Measurements from ENCODE around the gene IL20RB.
"Not testable (repeated sequence)": the region's sequence is repeated elsewhere in the genome, so short reads cannot be mapped to it uniquely, and the experiment has no call there.

IL20RB gene

DNA sequence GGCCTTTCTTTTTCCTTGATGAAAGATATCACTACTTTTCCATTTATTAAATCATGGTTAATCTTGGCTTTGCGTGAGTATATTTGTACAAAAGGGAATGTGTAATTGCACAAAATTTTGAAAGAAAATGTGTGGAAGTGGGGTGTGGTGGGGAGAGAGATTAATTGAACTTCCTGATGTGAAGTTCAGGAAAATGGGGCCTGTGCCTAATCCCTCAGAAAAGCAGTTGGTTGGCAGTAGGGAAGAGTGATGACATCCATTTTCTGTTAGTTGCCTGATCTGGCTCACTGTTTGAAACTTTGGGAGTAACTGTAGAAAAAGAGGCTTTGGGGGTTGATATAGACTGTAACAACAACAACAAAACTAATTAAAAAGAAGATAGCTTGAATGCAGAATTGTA, 10.8 kb upstream of the IL20RB start:
- no peak for DNase-seq

DNA sequence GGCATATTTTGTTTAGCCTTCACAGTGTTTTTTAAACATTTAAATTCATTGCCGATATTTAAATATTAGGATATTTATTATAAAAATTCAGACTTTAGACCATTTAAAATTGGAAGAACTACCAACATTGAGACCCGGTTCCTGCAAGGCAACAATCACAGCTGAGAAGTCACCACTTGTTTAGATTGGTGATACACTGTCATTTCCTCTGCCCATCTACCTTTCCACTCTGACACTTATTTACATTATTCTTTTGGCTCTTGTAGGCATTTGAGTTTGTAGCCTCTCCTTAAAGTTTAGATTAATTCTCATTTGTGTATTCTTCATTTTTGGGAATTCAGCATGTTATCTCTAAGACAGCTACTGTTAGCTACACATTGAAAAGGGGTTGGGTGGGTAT, 10.3 kb upstream of the IL20RB start:
- no peak for DNase-seq

DNA sequence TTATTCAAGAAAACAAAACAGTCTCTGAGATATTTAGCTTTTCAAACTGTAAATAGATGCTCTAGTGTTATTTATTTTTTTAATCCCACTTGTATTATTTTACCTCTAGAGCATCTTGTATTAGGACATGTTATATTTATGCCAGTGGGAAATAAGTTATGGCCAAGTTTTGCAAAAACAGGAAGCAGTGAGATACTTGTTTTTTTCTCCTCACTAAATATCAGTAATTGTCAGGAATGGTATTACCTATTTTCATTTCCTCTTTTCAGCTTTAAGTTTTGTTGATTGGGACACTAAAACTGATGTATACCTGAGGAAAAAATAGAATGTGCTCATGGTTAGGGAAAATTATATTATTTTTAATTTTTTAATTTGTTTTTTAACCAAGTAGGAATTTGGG, 8.6 kb upstream of the IL20RB start:
- no peak for DNase-seq

DNA sequence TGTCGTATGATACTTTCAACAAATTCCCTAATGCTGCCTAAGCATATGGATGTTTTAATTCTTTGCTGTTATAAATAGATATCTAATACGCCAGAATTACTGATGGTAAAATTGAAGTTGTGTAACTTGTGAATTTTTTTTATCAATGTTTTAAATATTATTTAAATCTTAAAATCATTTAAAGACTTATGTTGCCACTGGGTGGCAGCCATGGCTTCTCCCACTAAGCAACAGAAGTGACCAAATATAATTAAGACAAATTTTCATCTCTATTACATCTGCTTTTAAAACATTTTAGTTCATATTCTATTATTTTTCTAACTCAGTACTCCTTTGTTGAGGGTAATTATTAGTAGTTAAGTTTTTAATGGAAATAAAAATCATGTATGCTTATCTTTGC, 8.1 kb upstream of the IL20RB start:
- DNase-seq: no peak

DNA sequence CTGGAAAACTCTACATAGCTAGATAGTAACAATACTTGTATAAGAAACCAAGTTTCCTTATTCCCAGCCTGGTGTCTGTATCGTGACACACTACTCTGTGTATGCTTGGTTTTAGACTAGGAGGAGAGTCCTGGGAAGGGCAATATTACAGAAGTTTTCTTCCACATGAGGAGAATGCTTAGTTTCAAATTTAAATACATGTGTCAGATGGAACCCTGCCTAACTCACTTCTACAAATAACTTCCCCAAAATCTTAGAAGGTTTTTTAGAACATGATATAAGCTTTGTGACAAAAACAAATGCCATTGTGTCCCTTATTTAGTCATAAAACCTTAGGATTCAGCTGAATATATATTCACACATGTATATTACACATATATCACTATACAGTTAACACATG, 7.2 kb upstream of the IL20RB start:
- DNase-seq: no peak

DNA sequence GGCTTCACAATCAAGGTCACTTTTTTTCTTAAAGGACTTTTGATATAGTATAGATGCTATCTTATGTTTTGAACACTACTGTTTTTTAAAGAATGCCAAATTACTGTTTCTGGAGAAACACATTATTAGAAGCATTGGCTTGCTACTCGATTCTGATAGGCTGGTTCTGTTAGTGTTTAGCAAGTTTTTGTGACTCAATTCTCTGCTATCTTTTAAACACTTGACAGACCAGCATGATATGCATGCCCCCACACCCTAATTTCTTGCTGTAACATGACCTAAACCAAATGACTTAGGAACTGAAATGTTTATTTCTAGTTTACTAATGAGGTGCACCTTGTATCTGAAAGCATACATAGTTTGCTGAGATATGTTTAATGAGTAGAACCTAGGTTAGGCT, 5.5 kb upstream of the IL20RB start:
- DNase-seq: no peak

DNA sequence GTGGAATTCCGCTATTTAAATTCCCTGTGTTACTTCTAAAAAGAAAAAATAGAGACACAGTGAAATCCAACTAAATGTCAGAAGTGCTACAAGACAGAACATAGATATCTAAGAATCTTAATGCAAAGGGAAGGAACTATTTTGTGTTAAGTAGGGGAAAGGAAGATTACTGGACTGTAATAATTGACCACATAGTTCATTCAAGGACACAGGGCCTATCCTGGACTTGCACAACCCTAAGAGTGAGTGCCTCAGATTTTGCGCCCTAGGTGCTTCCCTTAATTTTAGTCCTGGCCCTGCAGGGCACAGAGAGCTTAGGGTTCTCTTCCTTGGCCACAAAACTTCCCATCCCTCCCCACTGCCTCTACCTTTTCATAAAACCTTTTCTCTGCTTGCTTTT, 3.5 kb upstream of the IL20RB start:
- DNase-seq: no peak

DNA sequence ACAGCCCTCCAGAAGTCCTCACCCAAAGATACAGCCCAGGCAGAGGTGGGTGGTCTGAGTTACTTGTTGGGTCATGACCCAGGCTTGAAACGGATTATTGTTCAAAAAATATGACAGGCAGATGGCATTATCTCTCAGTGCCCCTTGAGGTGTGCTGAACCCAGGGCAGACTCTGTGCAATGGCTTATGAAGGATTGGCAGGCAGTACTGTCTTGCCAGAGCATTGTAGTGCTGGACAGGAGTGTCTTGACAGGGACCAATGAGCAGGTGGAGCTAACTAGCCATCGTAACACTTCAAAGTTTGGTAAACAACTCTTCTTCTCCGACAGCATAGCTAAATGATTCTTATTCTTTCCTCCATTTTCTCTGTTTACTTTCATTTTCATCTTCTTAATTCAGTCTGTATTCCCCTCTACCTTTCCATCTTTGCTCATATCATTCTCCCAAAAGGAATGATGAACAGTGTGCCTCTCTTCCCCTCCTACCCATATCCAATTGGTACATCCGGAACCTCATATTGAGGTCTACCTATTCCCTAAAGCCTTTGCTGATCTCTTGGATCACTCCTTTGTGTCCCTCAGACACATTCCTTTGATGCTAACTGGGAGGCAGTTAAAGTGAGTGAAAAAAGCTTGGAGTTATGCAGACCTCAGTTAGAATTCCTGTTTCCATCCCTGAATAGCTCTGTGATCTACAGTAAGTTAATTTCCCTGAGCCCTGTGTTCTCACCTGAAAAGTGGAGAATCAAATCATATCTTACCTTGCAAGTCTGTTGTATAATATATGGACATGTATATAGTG, 2.6 kb upstream of the IL20RB start:
- DNase-seq: no peak

DNA sequence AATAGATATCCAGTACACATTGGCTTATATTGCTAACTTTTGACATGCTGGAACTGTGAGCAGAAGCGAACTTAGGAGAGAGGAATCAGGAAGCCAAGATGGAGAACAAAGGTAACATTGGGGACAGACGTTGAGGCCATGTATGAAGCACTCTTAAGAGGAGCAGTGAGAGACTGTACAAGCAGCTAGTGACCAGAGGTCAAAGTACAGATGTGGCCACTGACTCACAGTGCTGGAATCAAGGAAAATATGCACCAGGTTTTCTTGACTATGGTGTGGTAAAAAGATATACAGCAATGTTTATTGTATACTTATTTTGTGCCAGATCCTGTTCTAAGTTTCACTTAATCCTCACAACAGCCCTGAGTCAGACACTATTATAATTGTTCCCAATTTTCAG, 2.0 kb upstream of the IL20RB start:
- DNase-seq: no peak

DNA sequence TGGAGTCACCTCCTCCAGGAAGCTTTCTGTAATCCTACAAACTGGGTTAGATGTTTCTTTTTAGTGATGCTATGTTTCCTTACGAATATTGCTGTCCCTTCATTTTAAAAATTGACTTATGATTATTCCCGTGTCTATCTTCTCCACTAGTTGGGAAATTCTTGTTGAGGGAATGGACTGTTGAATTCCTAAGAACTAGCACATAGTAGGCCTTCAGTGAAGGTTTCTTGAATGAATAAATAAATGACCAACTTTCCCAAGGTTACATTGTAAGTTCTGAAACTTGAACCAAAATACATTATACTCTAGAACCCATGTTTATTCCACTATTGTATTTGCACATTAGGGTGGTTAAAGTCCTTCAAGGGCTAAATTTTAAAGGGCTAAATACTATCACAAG, 812 bp upstream of the IL20RB start:
- DNase-seq: no peak

DNA sequence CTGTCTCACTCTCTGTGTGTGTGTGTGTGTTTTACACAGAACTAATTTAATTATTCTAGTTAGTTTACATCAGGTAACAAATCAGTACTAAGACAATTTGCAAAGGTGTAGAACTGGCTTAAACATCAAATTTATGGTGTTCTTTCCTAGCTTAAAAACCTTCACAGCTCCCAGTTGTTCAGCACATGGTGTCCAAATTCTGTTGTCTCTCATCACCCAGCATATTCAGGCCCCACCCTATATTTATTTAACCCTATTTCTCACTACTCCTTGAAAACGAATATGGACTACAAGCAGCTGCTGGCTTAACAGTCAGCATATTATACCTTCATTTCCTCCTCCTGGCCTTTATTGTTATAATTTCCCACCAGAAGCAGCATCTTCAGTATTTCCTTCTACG, 1.2 kb downstream of the IL20RB start:
- no peak for DNase-seq

DNA sequence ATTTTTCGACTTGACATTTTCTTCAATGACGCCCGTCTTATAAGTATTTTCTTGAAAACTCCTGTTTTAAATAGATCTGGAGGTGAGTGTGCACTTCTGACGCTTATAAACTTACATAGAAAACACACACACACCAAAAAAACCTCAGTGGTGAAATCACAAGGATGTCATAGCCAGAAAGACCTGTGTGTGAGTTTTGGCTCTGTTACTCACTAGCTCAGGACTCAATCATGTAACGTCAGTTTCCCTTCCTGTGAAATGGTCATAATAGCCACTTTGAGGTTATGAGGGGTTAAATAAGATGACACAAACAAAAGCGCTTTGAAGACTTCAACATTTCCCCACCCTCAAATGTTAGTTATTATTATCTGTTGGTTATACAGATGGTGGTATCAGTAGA, 1.8 kb downstream of the IL20RB start:
- no peak for DNase-seq

DNA sequence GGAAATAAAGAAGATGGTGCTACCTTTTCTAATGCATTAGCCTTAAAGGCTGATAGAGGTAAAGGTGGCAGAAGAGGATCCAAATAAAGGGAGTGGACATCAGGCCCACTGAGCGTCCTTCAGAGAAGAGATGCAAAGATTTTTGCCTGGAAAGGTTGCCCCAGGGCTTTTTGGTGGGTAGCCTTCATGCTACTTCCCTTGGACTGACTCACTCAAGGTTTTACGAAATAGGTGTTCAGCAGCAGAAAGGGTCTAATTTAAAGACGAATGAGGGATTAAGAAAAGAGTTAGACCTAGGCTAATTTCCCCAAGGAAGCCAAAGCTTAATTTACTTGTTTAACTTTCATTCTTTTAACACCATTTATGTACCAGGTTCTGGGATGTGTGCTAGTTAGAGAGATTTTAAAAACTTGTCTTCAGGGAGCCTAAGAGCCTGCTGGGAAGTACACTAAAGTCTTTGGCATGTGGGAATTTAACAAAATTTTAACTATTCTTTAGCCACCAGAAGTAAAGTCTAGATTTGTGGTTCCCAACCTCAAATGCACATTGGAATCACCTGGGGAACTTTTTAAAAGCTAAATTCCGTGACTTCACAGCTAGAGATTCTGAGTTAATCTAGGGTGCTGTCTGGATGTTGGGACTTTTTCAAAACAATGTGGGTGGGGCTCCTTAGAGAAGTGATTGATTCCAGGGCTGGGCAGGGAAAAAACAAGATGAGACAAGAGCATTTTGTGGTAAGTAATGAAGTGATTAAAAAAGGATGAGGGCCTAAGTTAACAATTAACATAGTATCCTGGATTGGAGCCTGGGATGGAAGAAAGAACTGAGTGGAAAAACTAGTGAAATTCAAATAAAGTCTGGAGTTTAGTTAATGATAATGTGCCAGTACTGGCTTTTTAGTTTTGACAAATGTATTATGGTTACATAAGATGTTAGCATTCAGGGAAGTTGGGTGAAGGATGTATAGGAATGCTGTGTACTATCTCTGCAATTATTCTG, 3.4 kb downstream of the IL20RB start:
- DNase-seq: no peak

DNA sequence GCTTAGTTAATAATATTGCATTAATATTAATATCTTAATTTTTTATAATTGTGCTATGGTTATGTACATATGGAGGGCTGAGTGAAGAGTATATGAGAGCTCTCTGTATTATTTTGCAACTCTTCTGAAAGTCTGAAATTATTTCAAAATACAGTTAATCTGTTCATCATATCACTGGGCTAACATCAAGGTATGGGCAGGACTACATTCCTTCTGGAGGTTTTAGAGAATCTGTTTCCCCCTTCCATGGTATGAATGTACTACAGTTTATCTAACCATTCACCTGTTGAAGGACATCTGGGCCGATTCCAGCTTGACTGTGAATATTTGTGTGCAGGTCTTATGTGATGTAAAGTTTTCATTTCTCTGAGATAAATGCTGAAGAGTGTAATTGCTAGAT, 5.1 kb downstream of the IL20RB start:
- no peak for DNase-seq

DNA sequence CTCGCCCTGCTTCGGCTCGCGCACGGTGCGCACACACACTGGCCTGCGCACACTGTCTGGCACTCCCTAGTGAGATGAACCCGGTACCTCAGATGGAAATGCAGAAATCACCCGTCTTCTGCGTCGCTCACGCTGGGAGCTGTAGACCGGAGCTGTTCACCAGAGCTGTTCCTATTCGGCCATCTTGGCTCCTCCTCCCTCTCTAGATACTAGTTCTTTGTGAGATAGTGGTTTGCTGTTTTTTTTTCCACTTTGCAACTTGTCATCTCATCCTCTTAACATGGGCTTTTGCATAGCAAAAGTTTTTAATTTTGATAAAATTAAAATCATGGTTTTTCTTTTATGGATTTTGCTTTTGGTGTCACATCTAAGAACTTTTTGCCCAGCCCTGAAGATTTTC, 11.8 kb downstream of the IL20RB start:
- DNase-seq: not testable (repeated sequence)

DNA sequence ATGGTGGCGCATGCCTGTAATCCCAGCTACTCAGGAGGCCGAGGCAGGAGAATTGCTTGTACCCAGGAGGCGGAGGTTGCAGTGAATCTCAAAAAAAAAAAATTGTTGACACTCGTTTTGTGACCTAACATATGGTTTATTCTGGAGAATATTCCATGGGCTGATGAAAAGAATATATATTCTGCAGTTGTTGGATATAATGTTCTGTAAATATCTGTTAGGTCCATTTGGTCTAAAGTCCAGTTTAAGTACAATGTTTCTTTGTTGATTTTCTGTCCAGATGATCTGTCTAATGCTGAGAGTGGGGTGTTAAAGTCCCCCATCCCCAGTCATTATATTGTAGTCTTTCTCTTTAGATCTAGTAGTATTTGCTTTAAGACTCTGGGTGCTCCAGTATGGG, 15.6 kb downstream of the IL20RB start:
- DNase-seq: no peak

DNA sequence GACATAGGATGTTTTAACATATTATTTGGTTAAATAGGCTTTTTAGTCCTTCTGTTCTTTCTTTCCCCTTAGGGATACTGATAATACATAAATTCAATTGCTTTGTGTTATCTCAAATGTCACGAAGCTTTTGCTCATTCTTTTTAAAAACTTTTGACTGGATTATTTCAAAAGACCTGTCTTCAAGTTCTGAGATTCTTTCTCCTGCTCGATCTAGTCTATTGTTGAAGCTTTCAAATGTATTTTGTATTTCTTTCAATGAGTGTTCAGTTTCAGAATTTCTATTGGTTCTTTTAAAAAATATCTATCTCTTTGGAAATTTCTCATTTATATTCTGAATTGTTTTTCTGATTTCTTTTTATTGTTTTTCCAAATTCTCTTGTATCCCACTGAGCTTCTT, 16.9 kb downstream of the IL20RB start:
- DNase-seq: no peak

DNA sequence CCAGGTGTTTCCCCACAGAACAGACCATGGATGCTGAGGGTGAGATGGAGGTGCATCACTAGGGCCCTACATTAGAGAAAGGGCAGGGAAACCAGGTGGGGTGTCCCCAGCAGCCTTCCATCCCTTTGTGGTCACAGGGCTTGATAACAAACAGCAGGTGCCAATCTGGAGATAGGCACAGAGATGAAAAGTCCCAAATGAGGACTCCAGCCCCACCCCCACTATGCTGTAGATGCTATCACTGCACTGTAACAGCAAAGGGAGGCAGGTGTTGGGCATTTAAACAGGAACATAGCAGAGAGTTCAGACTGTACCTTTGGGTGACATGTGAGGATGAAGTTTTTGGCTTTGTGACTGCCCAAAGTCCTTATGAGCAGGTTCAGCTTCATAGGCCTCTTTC, 21.4 kb downstream of the IL20RB start:
- DNase-seq: no peak

DNA sequence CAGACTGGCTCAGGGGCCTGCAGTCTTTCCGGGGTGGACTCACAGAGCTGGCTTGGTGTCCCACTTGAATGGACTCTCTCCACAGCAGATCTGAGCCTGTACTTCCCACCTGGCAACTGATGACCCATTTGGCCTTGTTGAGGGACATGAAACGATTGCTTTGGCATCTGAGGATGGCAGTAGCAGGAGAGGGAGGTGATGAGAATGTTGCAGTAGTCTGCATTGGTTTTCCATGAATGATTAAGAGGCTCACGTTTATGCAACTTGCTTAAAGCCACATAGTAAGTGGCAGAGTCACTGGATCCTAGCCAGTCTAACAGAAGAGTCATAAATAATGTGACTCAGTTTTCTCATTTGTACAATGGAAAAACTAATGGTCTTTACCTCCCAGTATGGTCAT, 21.9 kb downstream of the IL20RB start:
- no peak for DNase-seq

DNA sequence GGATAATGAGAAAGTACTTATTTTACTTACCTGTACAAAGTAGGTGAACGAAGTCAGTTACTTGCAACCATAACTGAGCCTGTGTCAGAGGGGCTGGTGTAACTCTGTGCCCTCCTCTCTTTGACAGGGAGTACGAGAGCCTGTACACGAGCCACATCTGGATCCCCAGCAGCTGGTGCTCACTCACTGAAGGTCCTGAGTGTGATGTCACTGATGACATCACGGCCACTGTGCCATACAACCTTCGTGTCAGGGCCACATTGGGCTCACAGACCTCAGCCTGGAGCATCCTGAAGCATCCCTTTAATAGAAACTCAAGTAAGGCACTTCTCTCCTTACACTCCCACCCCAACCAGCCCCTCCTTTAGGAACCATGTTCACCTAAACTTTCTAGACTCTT, 24.2 kb downstream of the IL20RB start:
- no peak for DNase-seq

DNA sequence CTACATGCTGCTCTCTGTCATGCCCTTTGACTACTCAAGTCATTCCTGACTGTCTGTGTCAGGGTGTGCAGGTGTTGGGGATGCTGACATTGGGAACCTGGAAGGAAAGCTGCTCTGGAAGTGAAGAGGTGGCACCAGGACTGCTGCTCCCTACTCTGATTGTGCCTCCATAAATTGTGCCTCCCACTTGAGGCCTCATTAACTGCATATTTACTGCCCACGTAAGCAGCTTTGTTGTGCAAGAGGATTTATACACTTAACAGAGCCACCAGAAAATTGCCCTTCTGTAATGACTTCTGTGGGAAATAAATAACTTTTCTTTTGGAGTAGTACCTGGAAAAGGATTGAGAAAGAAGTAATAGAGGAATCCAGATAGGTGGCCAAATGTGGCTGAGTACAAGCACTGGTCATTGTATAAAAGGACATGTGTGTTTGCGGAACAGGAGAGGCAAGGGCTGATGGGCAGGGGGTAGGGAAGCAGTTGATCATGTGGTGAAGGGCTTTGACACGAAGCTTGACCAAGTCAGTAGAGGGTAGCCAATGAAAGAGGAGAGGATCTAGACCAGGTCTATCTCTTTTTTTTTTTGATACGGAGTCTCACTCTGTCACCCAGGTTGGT, 24.8 kb downstream of the IL20RB start:
- no peak for DNase-seq

DNA sequence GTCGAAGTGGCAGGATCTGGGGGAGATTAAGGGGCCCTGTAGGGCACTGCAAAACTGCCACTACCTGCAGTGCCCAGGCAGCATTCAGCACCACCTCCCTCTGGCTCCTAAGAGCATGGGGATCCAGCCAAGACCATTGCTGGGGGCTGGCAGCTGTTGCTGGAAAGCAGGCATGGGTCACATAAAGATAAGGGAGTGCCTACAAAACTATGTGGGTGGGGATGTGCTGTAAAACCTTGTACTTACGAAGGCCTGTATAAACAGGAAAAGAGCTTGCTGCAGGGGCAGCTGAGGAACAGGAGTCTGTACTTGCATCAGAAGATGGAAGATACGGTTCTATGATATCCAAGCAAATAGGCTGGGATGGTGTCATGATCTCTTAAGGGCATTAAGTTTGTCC, 27.1 kb downstream of the IL20RB start:
- no peak for DNase-seq

DNA sequence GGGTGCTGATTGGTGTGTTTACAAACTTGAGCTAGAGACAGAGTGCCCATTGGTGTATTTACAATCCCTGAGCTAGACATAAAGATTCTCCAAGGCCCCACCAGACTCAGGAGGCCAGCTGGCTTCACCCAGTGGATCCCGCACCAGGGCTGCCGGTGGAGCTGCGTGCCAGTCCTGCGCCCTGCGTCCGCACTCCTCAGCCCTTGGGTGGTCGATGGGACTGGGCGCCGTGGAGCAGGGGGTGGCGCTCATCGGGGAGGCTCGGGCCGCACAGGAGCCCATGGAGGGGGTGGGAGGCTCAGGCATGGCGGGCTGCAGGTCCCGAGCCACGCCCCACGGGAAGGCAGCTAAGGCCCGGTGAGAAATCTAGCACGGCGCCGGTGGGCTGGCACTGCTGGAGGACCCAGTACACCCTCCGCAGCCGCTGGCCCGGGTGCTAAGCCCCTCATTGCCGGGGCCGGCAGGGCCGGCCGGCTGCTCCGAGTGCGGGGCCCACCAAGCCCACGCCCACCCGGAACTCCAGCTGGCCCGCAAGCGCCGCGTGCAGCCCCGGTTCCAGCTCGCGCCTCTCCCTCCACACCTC, 29.7 kb downstream of the IL20RB start:
- not testable (repeated sequence) for DNase-seq

Measured in right forelimb (tissue), 1 donor.